AG09319 (cell line): ENCODE measurements around the gene CCNDBP1.
A peak's percentile ranks its signal among the peaks of the same experiment; 100 is the strongest.
"Not testable (repeated sequence)": the region's sequence is repeated elsewhere in the genome, so short reads cannot be mapped to it uniquely, and the experiment has no call there.

Source experiments
- DNase-seq: peaks from one replicate; pipeline ENCODE4 v3.0.0-alpha.2; 2010; ENCODE audit warnings: low read depth; ENCODE audit errors: extremely low read depth
- CTCF ChIP-seq: IDR thresholded peaks from 2 replicates; pipeline ENCODE4 v1.5.1; 2011; ENCODE audit warnings: low read depth, mild to moderate bottlenecking, inconsistent platforms, low read length, moderate library complexity

Gene CCNDBP1

DNA sequence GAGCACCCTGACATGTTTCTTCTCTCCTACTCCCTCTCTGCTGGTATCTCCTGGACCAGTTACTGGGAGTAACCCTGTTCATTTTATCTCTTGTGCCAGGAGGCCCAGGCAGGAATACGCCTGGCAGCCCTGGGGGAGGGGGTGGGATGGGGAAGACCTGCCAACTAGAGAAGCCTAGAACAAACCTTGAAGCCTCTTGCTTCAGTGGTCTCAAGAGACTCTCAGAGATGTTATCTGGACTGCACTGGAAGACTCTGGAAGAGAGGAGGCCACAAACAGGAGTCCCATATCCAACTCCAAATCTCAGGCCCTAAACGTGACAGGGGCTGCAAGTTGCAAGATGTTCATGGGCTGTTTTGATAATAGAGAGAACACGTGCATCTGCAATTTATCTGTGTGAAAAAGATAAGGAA lies 35.8 kb downstream of the CCNDBP1 start, which contains the start of gene EPB42:
TSS of gene EPB42 (minus strand) at position 28 of the 413 bp plus-strand sequence. CDS start 193 bp downstream, outside the sequence.
- TF ChIP-seq CTCF = no peak
- no peak for DNase-seq

GRCh38 chr15:43221422-43221821 lies 36.2 kb downstream of the CCNDBP1 start:
- TF ChIP-seq CTCF = no peak
- DNase-seq = no peak

DNA sequence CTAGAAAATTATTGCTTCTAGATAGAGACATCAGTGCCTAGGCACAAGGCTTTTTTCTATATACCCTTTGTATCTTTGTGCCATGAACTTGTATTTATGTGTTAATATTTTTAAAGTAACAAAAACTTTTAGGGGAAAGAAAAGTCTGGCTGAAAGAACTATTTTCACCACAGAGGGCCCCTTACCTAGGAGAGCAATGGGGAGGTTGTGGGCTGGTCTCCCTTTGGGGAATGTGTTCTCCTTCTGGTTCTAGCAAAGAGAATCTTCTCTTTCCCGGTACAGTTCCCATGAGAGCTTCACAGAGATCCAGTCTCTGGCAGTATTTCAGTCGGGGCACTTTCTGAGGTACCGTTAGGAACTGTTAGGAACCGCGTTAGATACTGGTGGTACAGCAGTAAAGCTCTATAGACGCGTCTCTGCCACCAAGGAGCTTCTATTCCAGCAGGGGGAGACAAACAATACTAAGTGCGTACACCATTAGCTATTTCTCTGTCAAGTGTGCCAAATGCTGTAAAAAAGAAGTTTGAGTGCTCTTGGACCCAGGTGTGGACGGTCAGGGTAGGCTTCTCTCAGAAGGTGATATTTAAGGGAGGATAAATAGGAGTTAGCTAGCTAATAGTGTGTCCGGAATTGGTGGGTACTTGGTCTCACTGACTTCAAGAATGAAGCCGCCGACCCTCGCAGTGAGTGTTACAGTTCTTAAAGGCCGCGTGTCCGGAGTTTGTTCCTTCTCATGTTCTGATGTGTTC lies 40.2 kb downstream of the CCNDBP1 start:
- peak; percentile 84 for TF ChIP-seq CTCF
- DNase-seq = no peak

DNA sequence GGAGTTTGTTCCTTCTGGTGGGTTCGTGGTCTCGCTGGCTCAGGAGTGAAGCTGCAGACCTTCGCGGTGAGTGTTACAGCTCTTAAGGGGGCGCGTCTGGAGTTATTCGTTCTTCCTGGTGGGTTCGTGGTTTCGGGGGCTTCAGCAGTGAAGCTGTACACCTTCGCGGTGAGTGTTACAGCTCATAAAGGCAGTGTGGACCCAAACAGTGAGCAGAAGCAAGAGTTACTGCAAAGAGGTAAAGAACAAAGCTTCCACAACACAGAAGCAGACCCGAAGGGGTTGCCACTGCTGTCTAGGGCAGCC lies 40.7 kb downstream of the CCNDBP1 start:
- DNase-seq = not testable (repeated sequence)

DNA sequence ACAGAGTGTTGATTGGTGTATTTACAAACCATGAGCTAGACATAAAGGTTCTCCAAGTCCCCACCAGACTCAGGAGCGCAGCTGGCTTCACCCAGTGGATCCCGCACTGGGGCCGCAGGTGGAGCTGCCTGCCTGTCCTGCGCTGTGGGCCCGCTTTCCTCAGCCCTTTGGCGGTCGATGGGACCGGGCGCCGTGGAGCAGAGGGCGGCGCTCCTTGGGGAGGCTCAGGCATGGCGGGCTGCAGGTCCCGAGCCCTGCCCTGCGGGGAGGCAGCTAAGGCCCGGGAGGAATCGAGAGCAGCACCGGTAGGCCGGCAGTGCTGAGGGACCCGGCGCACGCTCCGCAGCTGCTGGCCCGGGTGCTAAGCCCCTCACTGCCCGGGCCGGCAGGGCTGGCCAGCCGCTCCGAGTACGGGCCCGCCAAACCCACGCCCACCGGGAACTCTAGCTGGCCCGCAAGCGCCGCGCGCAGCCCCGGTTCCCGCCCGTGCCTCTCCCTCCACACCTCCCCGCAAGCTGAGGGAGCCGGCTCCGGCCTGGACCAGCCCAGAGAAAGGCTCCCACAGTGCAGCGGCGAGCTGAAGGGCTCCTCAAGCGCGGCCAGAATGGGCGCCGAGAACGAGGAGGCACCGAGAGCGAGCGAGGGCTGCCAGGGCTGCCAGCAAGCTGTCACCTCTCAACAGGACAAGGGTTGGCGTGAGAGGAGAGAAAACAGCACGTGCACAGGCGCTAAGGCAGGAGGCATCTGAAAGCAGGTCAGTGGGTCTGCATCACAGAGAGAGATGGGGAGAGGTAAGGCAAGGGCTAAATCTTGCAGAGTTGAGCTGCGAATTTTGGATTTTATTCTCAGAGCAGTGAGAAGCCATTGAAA lies 41.5 kb downstream of the CCNDBP1 start:
- TF ChIP-seq CTCF = no peak
- DNase-seq = no peak

GRCh38 chr15:43229977-43230376 lies 44.8 kb downstream of the CCNDBP1 start:
- no peak for TF ChIP-seq CTCF
- no peak for DNase-seq

GRCh38 chr15:43230640-43231115 lies 45.5 kb downstream of the CCNDBP1 start:
- no peak for DNase-seq
- TF ChIP-seq CTCF = no peak
